Left lung (tissue), 10 donors: ENCODE data around the gene TOGARAM1. TPM values are rescaled to one million over a fixed set of nuclear protein-coding genes. Genes with fewer than 3 reads are reported as not detected.

Experiments
- ATAC-seq: fragments of 200-7000 bp; cut with Tn5 transposase; one replicate; pipeline ENCODE4 v1.9.1; 2020; ENCODE audit warnings: moderate library complexity
- DNase-seq, 4 donors: peaks; one replicate each; pipeline ENCODE4 v3.0.0-alpha.2; 2013 to 2020
- H3K27ac ChIP-seq, 2 donors: fragments of 200-600 bp; sonication (generic) in 1 of 2; one replicate each; pipeline versions ENCODE4 v1.5.0 to v1.8.0; 2020 to 2021
- H3K27me3 ChIP-seq, 2 donors: fragments of 200-600 bp; sonication (generic) in 1 of 2; one replicate each; pipeline versions ENCODE4 v1.5.0 to v1.8.0; 2020 to 2021
- H3K36me3 ChIP-seq, 2 donors: fragments of 200-600 bp; sonication (generic) in 1 of 2; one replicate each; pipeline versions ENCODE4 v1.5.0 to v1.8.0; 2020 to 2021
- H3K4me1 ChIP-seq, 2 donors: fragments of 200-600 bp; one replicate each; pipeline ENCODE4 v1.8.0; 2021
- H3K4me3 ChIP-seq, 2 donors: fragments of 200-600 bp; sonication (generic) in 1 of 2; one replicate each; pipeline versions ENCODE4 v1.5.0 to v1.8.0; 2020 to 2021; ENCODE audit warnings: mild to moderate bottlenecking in 1 of 2
- H3K9me3 ChIP-seq, 2 donors: fragments of 200-600 bp; sonication (generic) in 1 of 2; one replicate each; pipeline versions ENCODE4 v1.5.0 to v1.8.0; 2020 to 2021
- intact Hi-C, 2 donors: fragments of 100-400 bp; cut with DNase I; formaldehyde crosslinking; loops; one replicate each; pipeline versions ENCODE4 v1.11.2 to v1.14.2; 2022
- polyA plus RNA-seq, 6 donors: library from polyadenylated mRNA; unstranded; fragments of 120-200 nt; gene quantifications; one replicate each; pipeline ENCODE4 v1.2.1, GENCODE V29; 2013; ENCODE audit not compliant: insufficient read length in 6 of 6
- total RNA-seq, 2 donors: library from RNA; stranded (reverse); fragmentation: NEBNext Ultra II Directional; extraction: Animal tissue kit (Norgen Biotek cat#: 25700); gene quantifications; one replicate each; pipeline ENCODE4 v1.2.1, GENCODE V29; 2021
- TF ChIP-seq, protein P1 (sequence below), 2 donors: fragments of 200-600 bp; sonication (generic) in 1 of 2; IDR thresholded peaks; one replicate each; pipeline versions ENCODE4 v1.5.0 to v1.8.0; 2021; ENCODE audit warnings: antibody characterized with exemption in 2 of 2
- donor health status: DM: no; HTN: yes; CAD: no.
- donor health status: DM: no; HTN: no; CAD: no.

The TOGARAM1 gene
- total and polyA plus RNA-seq, 8 donors = 12.3 to 44.4 (median 33.8) TPM

DNA sequence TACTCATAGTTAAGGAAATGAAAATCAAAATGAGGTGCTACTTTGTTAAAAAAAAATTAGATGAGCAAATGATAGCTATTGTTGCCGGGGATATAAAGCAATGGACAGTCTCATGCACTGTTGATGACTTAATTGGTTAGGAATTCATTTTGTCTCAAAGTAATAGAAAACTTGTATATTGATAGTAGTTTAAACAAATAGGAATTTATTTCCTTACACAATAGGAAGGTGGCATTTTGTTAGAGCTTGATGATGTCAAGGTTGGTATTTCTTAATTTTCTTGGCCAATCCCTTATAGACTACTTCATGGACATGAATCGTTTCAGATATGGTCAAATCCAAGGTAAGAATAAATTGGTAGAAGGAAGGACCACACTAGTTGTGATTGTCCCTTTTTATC lies 129.7 kb downstream of the TOGARAM1 start:
- Histone ChIP-seq H3K9me3 (no peaks in the 10 kb centered on the region), H3K36me3 (peaks cover 0 to 17% of the 10 kb centered on the region in 2 donors), H3K4me3 (no peak overlapping the region), H3K27me3 (no peaks in the 10 kb centered on the region), H3K27ac (no peak overlapping the region), H3K4me1 (peaks cover 3 to 24% of the 10 kb centered on the region in 2 donors)
- no peak for ATAC-seq
- TF ChIP-seq, protein P1, sequence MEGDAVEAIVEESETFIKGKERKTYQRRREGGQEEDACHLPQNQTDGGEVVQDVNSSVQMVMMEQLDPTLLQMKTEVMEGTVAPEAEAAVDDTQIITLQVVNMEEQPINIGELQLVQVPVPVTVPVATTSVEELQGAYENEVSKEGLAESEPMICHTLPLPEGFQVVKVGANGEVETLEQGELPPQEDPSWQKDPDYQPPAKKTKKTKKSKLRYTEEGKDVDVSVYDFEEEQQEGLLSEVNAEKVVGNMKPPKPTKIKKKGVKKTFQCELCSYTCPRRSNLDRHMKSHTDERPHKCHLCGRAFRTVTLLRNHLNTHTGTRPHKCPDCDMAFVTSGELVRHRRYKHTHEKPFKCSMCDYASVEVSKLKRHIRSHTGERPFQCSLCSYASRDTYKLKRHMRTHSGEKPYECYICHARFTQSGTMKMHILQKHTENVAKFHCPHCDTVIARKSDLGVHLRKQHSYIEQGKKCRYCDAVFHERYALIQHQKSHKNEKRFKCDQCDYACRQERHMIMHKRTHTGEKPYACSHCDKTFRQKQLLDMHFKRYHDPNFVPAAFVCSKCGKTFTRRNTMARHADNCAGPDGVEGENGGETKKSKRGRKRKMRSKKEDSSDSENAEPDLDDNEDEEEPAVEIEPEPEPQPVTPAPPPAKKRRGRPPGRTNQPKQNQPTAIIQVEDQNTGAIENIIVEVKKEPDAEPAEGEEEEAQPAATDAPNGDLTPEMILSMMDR (IDR thresholded peaks at IDR 0.05) = no peak
- intact Hi-C loops = no loop called here
- DNase-seq = no peak

DNA sequence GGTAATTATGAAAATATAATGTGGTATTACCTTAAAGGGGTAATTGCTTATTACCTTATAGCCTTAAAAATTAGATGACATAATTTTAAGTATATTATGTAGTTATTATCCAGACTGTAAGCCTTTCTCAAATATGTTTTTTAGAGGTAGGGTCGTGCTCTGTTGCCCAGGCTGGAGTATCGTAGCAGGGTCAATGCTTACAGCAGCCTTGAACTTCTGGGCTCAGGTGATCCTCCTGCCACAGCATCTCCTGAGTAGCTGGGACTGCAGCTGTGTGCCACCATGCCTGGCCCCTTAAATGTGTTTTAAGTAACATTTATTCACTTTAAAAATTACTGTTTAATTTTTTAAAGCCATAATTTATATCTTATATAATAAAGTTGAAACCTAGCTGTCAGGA lies 132.3 kb downstream of the TOGARAM1 start:
- TF ChIP-seq, protein P1 (IDR thresholded peaks at IDR 0.05) = no peak
- intact Hi-C loops = no loop called here
- no peak overlapping the region for H3K4me3 ChIP-seq
- H3K36me3 ChIP-seq = peaks cover 0 to 42% of the 10 kb centered on the region in 2 donors
- peaks cover 0 to 11% of the 10 kb centered on the region in 2 donors for H3K4me1 ChIP-seq
- DNase-seq (no peak), ATAC-seq (no peak)
- H3K27me3 ChIP-seq = no peaks in the 10 kb centered on the region
- H3K27ac ChIP-seq = no peak overlapping the region
- H3K9me3 ChIP-seq = no peaks in the 10 kb centered on the region

DNA sequence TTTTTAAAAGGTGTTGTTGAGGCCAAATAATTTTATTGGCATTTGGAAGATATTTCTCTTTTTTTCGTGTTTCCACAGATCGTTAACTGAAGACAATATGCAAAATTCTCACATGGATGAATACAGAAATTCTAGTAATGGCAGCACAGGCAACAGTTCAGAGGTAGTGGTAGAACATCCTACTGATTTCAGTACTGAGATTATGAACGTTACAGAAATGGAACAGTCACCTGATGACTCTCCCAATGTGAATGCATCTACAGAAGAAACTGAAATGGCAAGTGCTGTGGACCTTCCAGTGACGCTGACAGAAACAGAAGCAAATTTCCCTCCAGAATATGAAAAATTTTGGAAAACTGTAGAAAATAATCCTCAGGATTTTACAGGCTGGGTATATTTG lies 133.2 kb downstream of the TOGARAM1 start:
- intact Hi-C loops = no loop called here
- DNase-seq (no peak), ATAC-seq (no peak)
- TF ChIP-seq, protein P1 (IDR thresholded peaks at IDR 0.05) = no peak
- Histone ChIP-seq H3K36me3 (peaks cover 0 to 51% of the 10 kb centered on the region in 2 donors), H3K9me3 (no peaks in the 10 kb centered on the region), H3K4me3 (no peak overlapping the region), H3K4me1 (peaks cover 0 to 9% of the 10 kb centered on the region in 2 donors), H3K27ac (no peak overlapping the region), H3K27me3 (no peaks in the 10 kb centered on the region)

DNA sequence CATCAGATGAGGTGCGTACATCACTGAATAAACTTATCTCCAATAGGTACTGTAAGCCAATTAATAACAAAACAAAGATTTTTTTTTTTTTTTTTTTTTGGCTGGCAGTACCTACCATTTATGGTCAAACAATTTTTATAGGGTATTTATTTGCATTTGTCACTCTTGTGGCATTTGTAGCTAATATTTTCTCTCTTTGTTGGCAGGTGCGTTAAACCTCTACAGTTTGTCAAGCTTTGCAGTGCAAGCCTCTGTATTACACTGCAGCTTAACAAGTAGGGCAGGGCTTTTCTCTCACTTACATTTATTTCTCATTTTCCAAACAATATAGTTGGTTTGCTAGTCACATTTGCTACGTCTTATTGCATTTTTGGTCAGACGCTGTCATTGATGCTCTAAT lies 134.2 kb downstream of the TOGARAM1 start:
- DNase-seq = no peak

DNA sequence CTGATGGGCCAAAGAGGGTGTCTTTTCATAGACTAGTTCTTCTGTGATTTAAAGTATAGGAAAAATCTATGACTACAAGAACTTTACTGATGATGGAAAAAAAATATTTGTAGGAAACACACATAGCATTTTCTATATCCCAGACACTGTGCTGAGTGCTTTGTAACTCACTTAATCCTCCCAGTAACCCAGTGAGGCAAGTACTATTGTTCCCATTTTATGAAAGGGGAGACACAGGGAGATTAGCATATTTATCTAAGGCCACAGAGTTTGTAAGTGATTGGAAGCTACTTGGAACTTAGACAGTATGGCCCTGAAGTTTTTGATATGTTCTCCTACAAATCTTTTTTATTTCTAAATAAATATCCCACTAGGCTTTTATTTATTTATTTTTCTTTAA lies 141.8 kb downstream of the TOGARAM1 start:
- Histone ChIP-seq H3K27me3 (no peaks in the 10 kb centered on the region), H3K4me1 (no peaks in the 10 kb centered on the region), H3K27ac (no peak overlapping the region), H3K4me3 (no peak overlapping the region), H3K9me3 (no peaks in the 10 kb centered on the region), H3K36me3 (peaks cover 0 to 74% of the 10 kb centered on the region in 2 donors)
- TF ChIP-seq, protein P1 (IDR thresholded peaks at IDR 0.05) = no peak
- intact Hi-C loops = no loop called here
- no peak for ATAC-seq
- no peak for DNase-seq

More for the DNA sequence above, 134.2 kb downstream of the TOGARAM1 start:
- intact Hi-C loops = no loop called here
- H3K4me1 ChIP-seq = no peaks in the 10 kb centered on the region
- ATAC-seq = no peak
- H3K36me3 ChIP-seq = peaks cover 0 to 62% of the 10 kb centered on the region in 2 donors
- no peaks in the 10 kb centered on the region for H3K27me3 ChIP-seq
- no peak overlapping the region for H3K4me3 ChIP-seq
- H3K9me3 ChIP-seq = no peaks in the 10 kb centered on the region
- no peak overlapping the region for H3K27ac ChIP-seq
- TF ChIP-seq, protein P1 (IDR thresholded peaks at IDR 0.05) = no peak
